GM23338 (cell line): Measurements from ENCODE around the gene CDH18. TPM values are rescaled to one million over a fixed set of nuclear protein-coding genes. Genes with fewer than 3 reads are reported as not detected.

Source experiments
- ATAC-seq: fragments of 200-7000 bp; cut with Tn5 transposase; 3 replicates; pipeline ENCODE4 v1.9.1; 2020
- DNase-seq: peaks from one replicate; pipeline ENCODE4 v3.0.0-alpha.2; 2015; ENCODE audit warnings: low spot score
- H2AFZ ChIP-seq: fragments of 200-600 bp; sonication (generic); 2 replicates; pipeline ENCODE4 v1.8.0; 2016; ENCODE audit warnings: antibody characterized with exemption, mild to moderate bottlenecking, moderate library complexity
- H3F3A ChIP-seq: fragments of 200-600 bp; sonication (generic); replicated peaks from 2 replicates; pipeline ENCODE4 v1.8.0; 2017; ENCODE audit warnings: antibody characterized with exemption, mixed run types, low read depth
- H3K27ac ChIP-seq: fragments of 200-600 bp; sonication (generic); 2 replicates; pipeline ENCODE4 v1.6.1; 2016; ENCODE audit warnings: low read depth
- H3K27me3 ChIP-seq: fragments of 200-600 bp; sonication (generic); 2 replicates; pipeline ENCODE4 v1.8.0; 2016; ENCODE audit warnings: mild to moderate bottlenecking, mixed run types, moderate library complexity; ENCODE audit not compliant: insufficient read depth
- H3K36me3 ChIP-seq: fragments of 200-600 bp; sonication (generic); 2 replicates; pipeline ENCODE4 v1.8.0; 2016; ENCODE audit warnings: mild to moderate bottlenecking; ENCODE audit not compliant: insufficient read depth
- H3K4me1 ChIP-seq: fragments of 200-600 bp; sonication (generic); 2 replicates; pipeline ENCODE4 v1.8.0; 2016; ENCODE audit warnings: mild to moderate bottlenecking, moderate library complexity; ENCODE audit not compliant: insufficient read depth
- H3K4me2 ChIP-seq: fragments of 200-600 bp; sonication (generic); 2 replicates; pipeline ENCODE4 v1.7.1; 2017; ENCODE audit warnings: mixed run types
- H3K4me3 ChIP-seq: fragments of 200-600 bp; sonication (generic); 2 replicates; pipeline ENCODE4 v1.6.1; 2016; ENCODE audit warnings: mixed run types
- H3K79me2 ChIP-seq: fragments of 200-600 bp; sonication (generic); replicated peaks from 2 replicates; pipeline ENCODE4 v1.8.0; 2017; ENCODE audit warnings: mild to moderate bottlenecking; ENCODE audit not compliant: insufficient read depth
- H3K9me2 ChIP-seq: fragments of 200-600 bp; sonication (generic); 2 replicates; pipeline ENCODE4 v1.8.0; 2017; ENCODE audit not compliant: insufficient read depth
- H4K20me1 ChIP-seq: fragments of 200-600 bp; sonication (generic); replicated peaks from 2 replicates; pipeline ENCODE4 v1.8.0; 2017; ENCODE audit warnings: mild to moderate bottlenecking; ENCODE audit not compliant: insufficient read depth
- H3K27ac Mint-ChIP-seq: 2 replicates; pipeline ENCODE4 v1.8.0; 2020; ENCODE audit warnings: inconsistent platforms, mild to moderate bottlenecking, moderate library complexity, mixed read lengths
- H3K27me3 Mint-ChIP-seq: 3 replicates; pipeline ENCODE4 v1.8.0; 2022; ENCODE audit warnings: low read depth, mild to moderate bottlenecking, moderate library complexity, mixed read lengths, inconsistent platforms; ENCODE audit not compliant: insufficient read depth, poor library complexity
- H3K36me3 Mint-ChIP-seq: 3 replicates; pipeline ENCODE4 v1.8.0; 2021; ENCODE audit warnings: low read depth, mild to moderate bottlenecking, inconsistent platforms, moderate library complexity, mixed read lengths
- H3K4me1 Mint-ChIP-seq: 3 replicates; pipeline ENCODE4 v1.8.0; 2020; ENCODE audit warnings: mild to moderate bottlenecking, inconsistent platforms, mixed read lengths
- H3K4me3 Mint-ChIP-seq: 3 replicates; pipeline ENCODE4 v1.8.0; 2021; ENCODE audit warnings: moderate library complexity, mild to moderate bottlenecking, inconsistent platforms, mixed read lengths
- H3K9me3 Mint-ChIP-seq: 3 replicates; pipeline ENCODE4 v1.8.0; 2020; ENCODE audit warnings: moderate library complexity, mild to moderate bottlenecking, inconsistent platforms, mixed read lengths
- CREB1 ChIP-seq: fragments of 250-450 bp; sonication (Bioruptor Pico); IDR thresholded peaks from 2 replicates; pipeline ENCODE4 v1.5.0; 2020; ENCODE audit warnings: low read depth, mild to moderate bottlenecking, moderate library complexity
- EZH2 ChIP-seq: fragments of 200-600 bp; sonication (generic); IDR thresholded peaks from one replicate; pipeline ENCODE4 v1.8.0; 2017; ENCODE audit warnings: antibody characterized with exemption, mild to moderate bottlenecking, low read depth; ENCODE audit not compliant: unreplicated experiment
- EZH2phosphoT487 ChIP-seq: fragments of 200-600 bp; sonication (generic); IDR thresholded peaks from one replicate; pipeline ENCODE4 v1.8.1; 2018; ENCODE audit warnings: antibody characterized with exemption; ENCODE audit not compliant: unreplicated experiment
- JUNB ChIP-seq: IDR thresholded peaks from one replicate; pipeline ENCODE4 v1.6.1; 2016; ENCODE audit warnings: antibody characterized with exemption; ENCODE audit not compliant: unreplicated experiment
- NANOG ChIP-seq: IDR thresholded peaks from 2 replicates; pipeline ENCODE4 v1.6.1; 2016; ENCODE audit warnings: antibody characterized with exemption, borderline replicate concordance
- POLR2AphosphoS5 ChIP-seq: IDR thresholded peaks from 2 replicates; pipeline ENCODE4 v1.6.1; 2016; ENCODE audit warnings: antibody characterized with exemption, low read depth
- STAT1 ChIP-seq: IDR thresholded peaks from one replicate; pipeline ENCODE4 v1.6.1; 2016; ENCODE audit warnings: antibody characterized with exemption; ENCODE audit not compliant: unreplicated experiment
- ZNF114 ChIP-seq: fragments of 250-450 bp; sonication (Bioruptor Pico); IDR thresholded peaks from 2 replicates; pipeline ENCODE4 v1.5.0; 2020; ENCODE audit warnings: mild to moderate bottlenecking, moderate library complexity
- ZNF331 ChIP-seq: fragments of 250-450 bp; sonication (Bioruptor Pico); IDR thresholded peaks from 2 replicates; pipeline ENCODE4 v1.5.0; 2020; ENCODE audit warnings: low read depth, mild to moderate bottlenecking, moderate library complexity
- polyA plus RNA-seq: library from polyadenylated mRNA; unstranded; fragments of >200 nt; fragmentation: Nextera tagmentation; extraction: Ambion mirVana; gene quantifications from 2 replicates; pipeline ENCODE4 v1.2.1, GENCODE V29; 2016
- total RNA-seq: library from RNA; depleted of rRNA; stranded (reverse); fragments of >200 nt; shearing (Covaris generic); gene quantifications from 2 replicates; pipeline ENCODE4 v1.2.3, GENCODE V29; 2014
- TF ChIP-seq, protein P1 (sequence below), 2 experiments: fragments of 200-600 bp in 1 of 2; sonication (generic) in 1 of 2; conservative IDR thresholded peaks; 2 replicates each; pipeline versions ENCODE4 v1.5.1 to v1.6.1; 2016 to 2017; ENCODE audit warnings: antibody characterized with exemption in 2 of 2, low read depth in 2 of 2, mild to moderate bottlenecking in 2 of 2, moderate library complexity in 1 of 2
- TF ChIP-seq, protein P2 (sequence below): IDR thresholded peaks from one replicate; pipeline ENCODE4 v1.6.1; 2018; ENCODE audit warnings: antibody characterized with exemption; ENCODE audit not compliant: unreplicated experiment
- TF ChIP-seq, protein P3 (sequence below): fragments of 250-450 bp; sonication (Bioruptor Pico); IDR thresholded peaks from 2 replicates; pipeline ENCODE4 v1.5.0; 2020; ENCODE audit warnings: mild to moderate bottlenecking, moderate library complexity
- TF ChIP-seq, protein P4 (sequence below): IDR thresholded peaks from 2 replicates; pipeline ENCODE4 v1.6.1; 2016; ENCODE audit warnings: antibody characterized with exemption

The CDH18 gene
- total and polyA plus RNA-seq, 2 experiments from 2014 or later = 1.3 TPM; not detected in 1

DNA sequence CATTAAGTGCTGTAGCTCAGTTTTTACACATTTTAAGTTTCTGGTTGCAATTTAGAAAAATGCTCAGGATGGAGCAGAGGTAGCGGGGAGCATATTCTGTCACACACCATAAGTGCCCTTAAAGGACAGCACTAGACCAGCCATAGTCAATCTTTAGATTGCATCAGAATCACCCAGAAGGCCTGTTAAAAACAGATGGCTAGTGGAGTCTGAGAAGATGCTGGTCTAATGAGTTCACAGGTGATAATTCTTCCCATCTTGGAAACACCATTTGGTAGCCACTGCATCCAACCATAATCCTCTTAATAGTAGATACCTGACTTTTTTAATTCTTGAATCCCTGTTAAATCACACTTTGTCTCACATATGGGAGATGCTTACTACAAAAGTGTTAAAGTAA, 113.2 kb downstream of the CDH18 start (continued):
- TF ChIP-seq, protein P1, sequence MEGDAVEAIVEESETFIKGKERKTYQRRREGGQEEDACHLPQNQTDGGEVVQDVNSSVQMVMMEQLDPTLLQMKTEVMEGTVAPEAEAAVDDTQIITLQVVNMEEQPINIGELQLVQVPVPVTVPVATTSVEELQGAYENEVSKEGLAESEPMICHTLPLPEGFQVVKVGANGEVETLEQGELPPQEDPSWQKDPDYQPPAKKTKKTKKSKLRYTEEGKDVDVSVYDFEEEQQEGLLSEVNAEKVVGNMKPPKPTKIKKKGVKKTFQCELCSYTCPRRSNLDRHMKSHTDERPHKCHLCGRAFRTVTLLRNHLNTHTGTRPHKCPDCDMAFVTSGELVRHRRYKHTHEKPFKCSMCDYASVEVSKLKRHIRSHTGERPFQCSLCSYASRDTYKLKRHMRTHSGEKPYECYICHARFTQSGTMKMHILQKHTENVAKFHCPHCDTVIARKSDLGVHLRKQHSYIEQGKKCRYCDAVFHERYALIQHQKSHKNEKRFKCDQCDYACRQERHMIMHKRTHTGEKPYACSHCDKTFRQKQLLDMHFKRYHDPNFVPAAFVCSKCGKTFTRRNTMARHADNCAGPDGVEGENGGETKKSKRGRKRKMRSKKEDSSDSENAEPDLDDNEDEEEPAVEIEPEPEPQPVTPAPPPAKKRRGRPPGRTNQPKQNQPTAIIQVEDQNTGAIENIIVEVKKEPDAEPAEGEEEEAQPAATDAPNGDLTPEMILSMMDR (conservative IDR thresholded peaks at IDR 0.05; ENCODE audit: low read depth in 2 of 2) = no peak
- TF ChIP-seq EZH2 (no peak), ZNF114 (CRISPR knock-in tag) (no peak), STAT1 (no peak), EZH2phosphoT487 (no peak)
- TF ChIP-seq, protein P2, sequence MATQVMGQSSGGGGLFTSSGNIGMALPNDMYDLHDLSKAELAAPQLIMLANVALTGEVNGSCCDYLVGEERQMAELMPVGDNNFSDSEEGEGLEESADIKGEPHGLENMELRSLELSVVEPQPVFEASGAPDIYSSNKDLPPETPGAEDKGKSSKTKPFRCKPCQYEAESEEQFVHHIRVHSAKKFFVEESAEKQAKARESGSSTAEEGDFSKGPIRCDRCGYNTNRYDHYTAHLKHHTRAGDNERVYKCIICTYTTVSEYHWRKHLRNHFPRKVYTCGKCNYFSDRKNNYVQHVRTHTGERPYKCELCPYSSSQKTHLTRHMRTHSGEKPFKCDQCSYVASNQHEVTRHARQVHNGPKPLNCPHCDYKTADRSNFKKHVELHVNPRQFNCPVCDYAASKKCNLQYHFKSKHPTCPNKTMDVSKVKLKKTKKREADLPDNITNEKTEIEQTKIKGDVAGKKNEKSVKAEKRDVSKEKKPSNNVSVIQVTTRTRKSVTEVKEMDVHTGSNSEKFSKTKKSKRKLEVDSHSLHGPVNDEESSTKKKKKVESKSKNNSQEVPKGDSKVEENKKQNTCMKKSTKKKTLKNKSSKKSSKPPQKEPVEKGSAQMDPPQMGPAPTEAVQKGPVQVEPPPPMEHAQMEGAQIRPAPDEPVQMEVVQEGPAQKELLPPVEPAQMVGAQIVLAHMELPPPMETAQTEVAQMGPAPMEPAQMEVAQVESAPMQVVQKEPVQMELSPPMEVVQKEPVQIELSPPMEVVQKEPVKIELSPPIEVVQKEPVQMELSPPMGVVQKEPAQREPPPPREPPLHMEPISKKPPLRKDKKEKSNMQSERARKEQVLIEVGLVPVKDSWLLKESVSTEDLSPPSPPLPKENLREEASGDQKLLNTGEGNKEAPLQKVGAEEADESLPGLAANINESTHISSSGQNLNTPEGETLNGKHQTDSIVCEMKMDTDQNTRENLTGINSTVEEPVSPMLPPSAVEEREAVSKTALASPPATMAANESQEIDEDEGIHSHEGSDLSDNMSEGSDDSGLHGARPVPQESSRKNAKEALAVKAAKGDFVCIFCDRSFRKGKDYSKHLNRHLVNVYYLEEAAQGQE = no peak

DNA sequence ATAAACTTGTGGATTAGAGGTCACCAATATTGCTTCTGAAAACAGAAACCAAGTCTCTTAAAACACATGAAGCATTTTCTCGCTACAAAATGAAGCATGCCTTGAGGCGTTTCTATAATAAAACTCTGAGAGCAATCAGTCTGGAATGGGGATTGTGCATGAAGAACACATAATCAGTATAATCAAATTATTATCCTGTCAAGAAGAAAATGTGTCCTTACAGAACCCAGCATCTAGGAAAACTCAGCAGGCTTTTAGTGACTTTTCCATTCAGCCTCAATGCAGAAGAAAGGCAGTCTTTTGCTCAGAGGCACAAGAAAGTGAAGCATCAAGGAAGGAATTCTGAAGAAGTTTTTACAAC, 121.9 kb downstream of the CDH18 start:
- no peak overlapping the region for H3K4me2 ChIP-seq
- H3K27ac ChIP-seq = no peak overlapping the region
- H3K27me3 Mint-ChIP-seq = no peaks in the 10 kb centered on the region
- H4K20me1 ChIP-seq = no peaks in the 10 kb centered on the region
- DNase-seq (no peak), ATAC-seq (no peak)
- H3K9me3 Mint-ChIP-seq = peaks cover 3% of the 10 kb centered on the region; the same call in 2 of the 3 replicates
- no peaks in the 10 kb centered on the region for H3K9me2 ChIP-seq
- no peaks in the 10 kb centered on the region for H3K4me1 ChIP-seq
- no peaks in the 10 kb centered on the region for H3K36me3 ChIP-seq
- peaks cover 14% of the 10 kb centered on the region; the same call in 2 of the 3 replicates for H3K4me1 Mint-ChIP-seq
- H2AFZ ChIP-seq = peak overlapping the region; percentile 1; the same call in 1 of the 2 replicates
- no peaks in the 10 kb centered on the region for H3F3A ChIP-seq
- no peak overlapping the region for H3K4me3 Mint-ChIP-seq
- H3K79me2 ChIP-seq = no peaks in the 10 kb centered on the region
- no peak overlapping the region for H3K4me3 ChIP-seq
- no peak overlapping the region for H3K27ac Mint-ChIP-seq
- H3K36me3 Mint-ChIP-seq = peaks cover 4% of the 10 kb centered on the region; the same call in 1 of the 3 replicates
- no peaks in the 10 kb centered on the region for H3K27me3 ChIP-seq
- TF ChIP-seq, protein P3, sequence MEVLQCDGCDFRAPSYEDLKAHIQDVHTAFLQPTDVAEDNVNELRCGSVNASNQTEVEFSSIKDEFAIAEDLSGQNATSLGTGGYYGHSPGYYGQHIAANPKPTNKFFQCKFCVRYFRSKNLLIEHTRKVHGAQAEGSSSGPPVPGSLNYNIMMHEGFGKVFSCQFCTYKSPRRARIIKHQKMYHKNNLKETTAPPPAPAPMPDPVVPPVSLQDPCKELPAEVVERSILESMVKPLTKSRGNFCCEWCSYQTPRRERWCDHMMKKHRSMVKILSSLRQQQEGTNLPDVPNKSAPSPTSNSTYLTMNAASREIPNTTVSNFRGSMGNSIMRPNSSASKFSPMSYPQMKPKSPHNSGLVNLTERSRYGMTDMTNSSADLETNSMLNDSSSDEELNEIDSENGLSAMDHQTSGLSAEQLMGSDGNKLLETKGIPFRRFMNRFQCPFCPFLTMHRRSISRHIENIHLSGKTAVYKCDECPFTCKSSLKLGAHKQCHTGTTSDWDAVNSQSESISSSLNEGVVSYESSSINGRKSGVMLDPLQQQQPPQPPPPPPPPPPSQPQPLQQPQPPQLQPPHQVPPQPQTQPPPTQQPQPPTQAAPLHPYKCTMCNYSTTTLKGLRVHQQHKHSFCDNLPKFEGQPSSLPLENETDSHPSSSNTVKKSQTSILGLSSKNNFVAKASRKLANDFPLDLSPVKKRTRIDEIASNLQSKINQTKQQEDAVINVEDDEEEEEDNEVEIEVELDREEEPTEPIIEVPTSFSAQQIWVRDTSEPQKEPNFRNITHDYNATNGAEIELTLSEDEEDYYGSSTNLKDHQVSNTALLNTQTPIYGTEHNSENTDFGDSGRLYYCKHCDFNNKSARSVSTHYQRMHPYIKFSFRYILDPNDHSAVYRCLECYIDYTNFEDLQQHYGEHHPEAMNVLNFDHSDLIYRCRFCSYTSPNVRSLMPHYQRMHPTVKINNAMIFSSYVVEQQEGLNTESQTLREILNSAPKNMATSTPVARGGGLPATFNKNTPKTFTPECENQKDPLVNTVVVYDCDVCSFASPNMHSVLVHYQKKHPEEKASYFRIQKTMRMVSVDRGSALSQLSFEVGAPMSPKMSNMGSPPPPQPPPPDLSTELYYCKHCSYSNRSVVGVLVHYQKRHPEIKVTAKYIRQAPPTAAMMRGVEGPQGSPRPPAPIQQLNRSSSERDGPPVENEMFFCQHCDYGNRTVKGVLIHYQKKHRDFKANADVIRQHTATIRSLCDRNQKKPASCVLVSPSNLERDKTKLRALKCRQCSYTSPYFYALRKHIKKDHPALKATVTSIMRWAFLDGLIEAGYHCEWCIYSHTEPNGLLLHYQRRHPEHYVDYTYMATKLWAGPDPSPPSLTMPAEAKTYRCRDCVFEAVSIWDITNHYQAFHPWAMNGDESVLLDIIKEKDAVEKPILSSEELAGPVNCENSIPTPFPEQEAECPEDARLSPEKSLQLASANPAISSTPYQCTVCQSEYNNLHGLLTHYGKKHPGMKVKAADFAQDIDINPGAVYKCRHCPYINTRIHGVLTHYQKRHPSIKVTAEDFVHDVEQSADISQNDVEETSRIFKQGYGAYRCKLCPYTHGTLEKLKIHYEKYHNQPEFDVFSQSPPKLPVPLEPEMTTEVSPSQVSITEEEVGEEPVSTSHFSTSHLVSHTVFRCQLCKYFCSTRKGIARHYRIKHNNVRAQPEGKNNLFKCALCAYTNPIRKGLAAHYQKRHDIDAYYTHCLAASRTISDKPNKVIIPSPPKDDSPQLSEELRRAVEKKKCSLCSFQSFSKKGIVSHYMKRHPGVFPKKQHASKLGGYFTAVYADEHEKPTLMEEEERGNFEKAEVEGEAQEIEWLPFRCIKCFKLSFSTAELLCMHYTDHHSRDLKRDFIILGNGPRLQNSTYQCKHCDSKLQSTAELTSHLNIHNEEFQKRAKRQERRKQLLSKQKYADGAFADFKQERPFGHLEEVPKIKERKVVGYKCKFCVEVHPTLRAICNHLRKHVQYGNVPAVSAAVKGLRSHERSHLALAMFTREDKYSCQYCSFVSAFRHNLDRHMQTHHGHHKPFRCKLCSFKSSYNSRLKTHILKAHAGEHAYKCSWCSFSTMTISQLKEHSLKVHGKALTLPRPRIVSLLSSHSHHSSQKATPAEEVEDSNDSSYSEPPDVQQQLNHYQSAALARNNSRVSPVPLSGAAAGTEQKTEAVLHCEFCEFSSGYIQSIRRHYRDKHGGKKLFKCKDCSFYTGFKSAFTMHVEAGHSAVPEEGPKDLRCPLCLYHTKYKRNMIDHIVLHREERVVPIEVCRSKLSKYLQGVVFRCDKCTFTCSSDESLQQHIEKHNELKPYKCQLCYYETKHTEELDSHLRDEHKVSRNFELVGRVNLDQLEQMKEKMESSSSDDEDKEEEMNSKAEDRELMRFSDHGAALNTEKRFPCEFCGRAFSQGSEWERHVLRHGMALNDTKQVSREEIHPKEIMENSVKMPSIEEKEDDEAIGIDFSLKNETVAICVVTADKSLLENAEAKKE = no peak
- TF ChIP-seq, protein P4, sequence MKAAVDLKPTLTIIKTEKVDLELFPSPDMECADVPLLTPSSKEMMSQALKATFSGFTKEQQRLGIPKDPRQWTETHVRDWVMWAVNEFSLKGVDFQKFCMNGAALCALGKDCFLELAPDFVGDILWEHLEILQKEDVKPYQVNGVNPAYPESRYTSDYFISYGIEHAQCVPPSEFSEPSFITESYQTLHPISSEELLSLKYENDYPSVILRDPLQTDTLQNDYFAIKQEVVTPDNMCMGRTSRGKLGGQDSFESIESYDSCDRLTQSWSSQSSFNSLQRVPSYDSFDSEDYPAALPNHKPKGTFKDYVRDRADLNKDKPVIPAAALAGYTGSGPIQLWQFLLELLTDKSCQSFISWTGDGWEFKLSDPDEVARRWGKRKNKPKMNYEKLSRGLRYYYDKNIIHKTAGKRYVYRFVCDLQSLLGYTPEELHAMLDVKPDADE = no peak
- no peak for TF ChIP-seq CREB1 (CRISPR knock-in tag)
- no peak for TF ChIP-seq JUNB
- TF ChIP-seq ZNF114 (CRISPR knock-in tag) = no peak
- no peak for TF ChIP-seq STAT1
- no peak for TF ChIP-seq EZH2phosphoT487
- no peak for TF ChIP-seq NANOG
- no peak for TF ChIP-seq POLR2AphosphoS5
- TF ChIP-seq EZH2 = no peak
- no peak for TF ChIP-seq ZNF331
